K562 (cell line): Measurements from ENCODE around the gene COX6B2. TPM values are rescaled to one million over a fixed set of nuclear protein-coding genes. Genes with fewer than 3 reads are reported as not detected.

Experiments
- BCOR ChIP-seq: fragments of 450-650 bp; IDR thresholded peaks from 2 replicates; pipeline ENCODE4 v1.6.1; 2016
- BRCA1 ChIP-seq, 2 experiments: fragments of 450-650 bp in 1 of 2; sonication (generic) in 1 of 2; formaldehyde crosslinking in 1 of 2; IDR thresholded peaks; 2 replicates each; pipeline versions ENCODE4 v1.5.0 to v1.6.1; 2017 to 2020; ENCODE audit warnings: mild to moderate bottlenecking in 1 of 2, missing genetic modification reagents in 1 of 2
- KAT2B ChIP-seq: IDR thresholded peaks from one replicate; pipeline ENCODE4 v1.6.1; 2012; ENCODE audit warnings: low read depth, mild to moderate bottlenecking, control low read depth, inconsistent platforms, low read length, moderate library complexity
- NCOA2 ChIP-seq, 2 experiments: fragments of 450-650 bp; IDR thresholded peaks; 2 replicates each; pipeline ENCODE4 v1.6.1; 2018; ENCODE audit warnings: mild to moderate bottlenecking in 2 of 2, moderate library complexity in 1 of 2; ENCODE audit not compliant: partially characterized antibody in 2 of 2
- POLR2G ChIP-seq: fragments of 200-400 bp; formaldehyde crosslinking; IDR thresholded peaks from 2 replicates; pipeline ENCODE4 v1.6.1; 2017; ENCODE audit warnings: low read depth, mild to moderate bottlenecking, antibody characterized with exemption, low read length, moderate library complexity
- REST ChIP-seq, 2 experiments: fragments of 450-650 bp; formaldehyde crosslinking in 1 of 2; IDR thresholded peaks; 2 replicates each; pipeline versions ENCODE4 v1.4.0 to v1.6.1; 2014 to 2020; ENCODE audit warnings: mild to moderate bottlenecking in 2 of 2, borderline replicate concordance in 1 of 2, low read depth in 1 of 2
- SIN3A ChIP-seq, 2 experiments: fragments of 150-350 bp in 1 of 2; IDR thresholded peaks; 2 replicates each; pipeline ENCODE4 v1.6.1; 2011 to 2016; ENCODE audit warnings: borderline replicate concordance in 2 of 2, low read depth in 2 of 2, low read length in 2 of 2, mild to moderate bottlenecking in 2 of 2, moderate library complexity in 2 of 2; ENCODE audit not compliant: control insufficient read depth in 1 of 2
- SMAD1 ChIP-seq: fragments of 150-350 bp; IDR thresholded peaks from 2 replicates; pipeline ENCODE4 v1.6.1; 2014; ENCODE audit warnings: low read length, low read depth; ENCODE audit not compliant: partially characterized antibody
- SNIP1 ChIP-seq: fragments of 450-650 bp; IDR thresholded peaks from 2 replicates; pipeline ENCODE4 v1.7.1; 2017; ENCODE audit warnings: low read depth, mild to moderate bottlenecking
- polyA plus RNA-seq, 8 experiments: library from polyadenylated mRNA; depleted of rRNA in 4 of 8; stranded (reverse) in 5 of 8; unstranded in 3 of 8; fragments of >200 nt; fragmentation: Nextera tagmentation in 2 of 8; fragmentation: Illumina TruSeq in 1 of 8; extraction: Ambion mirVana in 2 of 8; extraction: Trizol in 1 of 8; gene quantifications; 2 replicates each; pipeline versions ENCODE4 v1.2.1 to v1.2.3, GENCODE V29; 2011 to 2014; ENCODE audit warnings: inconsistent platforms in 1 of 8, missing spikeins in 1 of 8
- total RNA-seq, 7 experiments: library from RNA; depleted of rRNA in 6 of 7; stranded (reverse); fragments of >200 nt in 6 of 7; fragmentation: Illumina TruSeq in 2 of 7; extraction: Trizol in 2 of 7; gene quantifications; 2 replicates each; pipeline versions ENCODE4 v1.2.1 to v1.2.3, GENCODE V29; 2011 to 2021; ENCODE audit warnings: low replicate concordance in 1 of 7
- TF ChIP-seq, protein P1 (sequence below): sonication (generic); formaldehyde crosslinking; IDR thresholded peaks from 2 replicates; pipeline ENCODE4 v1.8.1; 2023; ENCODE audit warnings: mild to moderate bottlenecking, missing genetic modification reagents
- TF ChIP-seq, protein P2 (sequence below), 2 experiments: fragments of 450-650 bp; IDR thresholded peaks; 2 replicates each; pipeline ENCODE4 v1.6.1; 2018; ENCODE audit warnings: mild to moderate bottlenecking in 2 of 2, low read depth in 1 of 2; ENCODE audit not compliant: partially characterized antibody in 2 of 2

Gene COX6B2
- total and polyA plus RNA-seq, 9 of the 15 experiments (the other 6 are each of a cell fraction or from before 2014, with no cell fraction given): 0.40 to 2.5 (median 0.83) TPM

- TF ChIP-seq SMAD1: no peak
- 0 out of 4 replicates have a peak, but pooled peaks of 1 of the 2 experiments have one; percentile 22 for TF ChIP-seq SIN3A (IDR thresholded peaks at IDR 0.05; ENCODE audit: borderline replicate concordance in 2 of 2, control insufficient read depth in 1 of 2, low read depth in 2 of 2, low read length in 2 of 2)
- TF ChIP-seq KAT2B: no peak
- TF ChIP-seq POLR2G: peak; percentile 73
- no peak for TF ChIP-seq NCOA2 (IDR thresholded peaks at IDR 0.05; ENCODE audit: partially characterized antibody in 2 of 2)
- TF ChIP-seq SNIP1: no peak
- no peak for TF ChIP-seq REST (IDR thresholded peaks at IDR 0.05; ENCODE audit: borderline replicate concordance)
- TF ChIP-seq REST (CRISPR knock-in tag; IDR thresholded peaks at IDR 0.05; ENCODE audit: low read depth): no peak
- TF ChIP-seq BRCA1 (IDR thresholded peaks at IDR 0.05): no peak
- 0 out of 2 replicates have a peak, but pooled peaks have one; percentile 29 for TF ChIP-seq BRCA1 (CRISPR knock-in tag; IDR thresholded peaks at IDR 0.05)
- TF ChIP-seq BCOR: no peak
- TF ChIP-seq, protein P1, sequence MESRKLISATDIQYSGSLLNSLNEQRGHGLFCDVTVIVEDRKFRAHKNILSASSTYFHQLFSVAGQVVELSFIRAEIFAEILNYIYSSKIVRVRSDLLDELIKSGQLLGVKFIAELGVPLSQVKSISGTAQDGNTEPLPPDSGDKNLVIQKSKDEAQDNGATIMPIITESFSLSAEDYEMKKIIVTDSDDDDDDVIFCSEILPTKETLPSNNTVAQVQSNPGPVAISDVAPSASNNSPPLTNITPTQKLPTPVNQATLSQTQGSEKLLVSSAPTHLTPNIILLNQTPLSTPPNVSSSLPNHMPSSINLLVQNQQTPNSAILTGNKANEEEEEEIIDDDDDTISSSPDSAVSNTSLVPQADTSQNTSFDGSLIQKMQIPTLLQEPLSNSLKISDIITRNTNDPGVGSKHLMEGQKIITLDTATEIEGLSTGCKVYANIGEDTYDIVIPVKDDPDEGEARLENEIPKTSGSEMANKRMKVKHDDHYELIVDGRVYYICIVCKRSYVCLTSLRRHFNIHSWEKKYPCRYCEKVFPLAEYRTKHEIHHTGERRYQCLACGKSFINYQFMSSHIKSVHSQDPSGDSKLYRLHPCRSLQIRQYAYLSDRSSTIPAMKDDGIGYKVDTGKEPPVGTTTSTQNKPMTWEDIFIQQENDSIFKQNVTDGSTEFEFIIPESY (CRISPR knock-in tag): peak; percentile 34; the same call in 1 of the 2 replicates
- TF ChIP-seq, protein P2, sequence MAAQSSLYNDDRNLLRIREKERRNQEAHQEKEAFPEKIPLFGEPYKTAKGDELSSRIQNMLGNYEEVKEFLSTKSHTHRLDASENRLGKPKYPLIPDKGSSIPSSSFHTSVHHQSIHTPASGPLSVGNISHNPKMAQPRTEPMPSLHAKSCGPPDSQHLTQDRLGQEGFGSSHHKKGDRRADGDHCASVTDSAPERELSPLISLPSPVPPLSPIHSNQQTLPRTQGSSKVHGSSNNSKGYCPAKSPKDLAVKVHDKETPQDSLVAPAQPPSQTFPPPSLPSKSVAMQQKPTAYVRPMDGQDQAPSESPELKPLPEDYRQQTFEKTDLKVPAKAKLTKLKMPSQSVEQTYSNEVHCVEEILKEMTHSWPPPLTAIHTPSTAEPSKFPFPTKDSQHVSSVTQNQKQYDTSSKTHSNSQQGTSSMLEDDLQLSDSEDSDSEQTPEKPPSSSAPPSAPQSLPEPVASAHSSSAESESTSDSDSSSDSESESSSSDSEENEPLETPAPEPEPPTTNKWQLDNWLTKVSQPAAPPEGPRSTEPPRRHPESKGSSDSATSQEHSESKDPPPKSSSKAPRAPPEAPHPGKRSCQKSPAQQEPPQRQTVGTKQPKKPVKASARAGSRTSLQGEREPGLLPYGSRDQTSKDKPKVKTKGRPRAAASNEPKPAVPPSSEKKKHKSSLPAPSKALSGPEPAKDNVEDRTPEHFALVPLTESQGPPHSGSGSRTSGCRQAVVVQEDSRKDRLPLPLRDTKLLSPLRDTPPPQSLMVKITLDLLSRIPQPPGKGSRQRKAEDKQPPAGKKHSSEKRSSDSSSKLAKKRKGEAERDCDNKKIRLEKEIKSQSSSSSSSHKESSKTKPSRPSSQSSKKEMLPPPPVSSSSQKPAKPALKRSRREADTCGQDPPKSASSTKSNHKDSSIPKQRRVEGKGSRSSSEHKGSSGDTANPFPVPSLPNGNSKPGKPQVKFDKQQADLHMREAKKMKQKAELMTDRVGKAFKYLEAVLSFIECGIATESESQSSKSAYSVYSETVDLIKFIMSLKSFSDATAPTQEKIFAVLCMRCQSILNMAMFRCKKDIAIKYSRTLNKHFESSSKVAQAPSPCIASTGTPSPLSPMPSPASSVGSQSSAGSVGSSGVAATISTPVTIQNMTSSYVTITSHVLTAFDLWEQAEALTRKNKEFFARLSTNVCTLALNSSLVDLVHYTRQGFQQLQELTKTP (IDR thresholded peaks at IDR 0.05; ENCODE audit: low read depth in 1 of 2, partially characterized antibody in 2 of 2): no peak
Measured at GRCh38 chr19:55387736-55388497, 33.4 kb upstream of the COX6B2 start (continued).
